Mononuclear cell (primary cell): ENCODE data around the gene PARP2. TPM values are rescaled to one million over a fixed set of nuclear protein-coding genes. Genes with fewer than 3 reads are reported as not detected.

Experiments used
- H3K27me3 ChIP-seq: 2 replicates; pipeline ENCODE4 v1.6.0; 2011; ENCODE audit warnings: low read length, control low read depth; ENCODE audit not compliant: insufficient read depth
- H3K4me1 ChIP-seq: 2 replicates; pipeline ENCODE4 v1.5.1; 2011; ENCODE audit warnings: mild to moderate bottlenecking, low read length, control low read depth; ENCODE audit not compliant: insufficient read depth
- H3K4me3 ChIP-seq: 2 replicates; pipeline ENCODE4 v1.5.1; 2011; ENCODE audit warnings: mild to moderate bottlenecking, low read length, moderate library complexity
- H3K9me3 ChIP-seq: 2 replicates; pipeline ENCODE4 v1.5.1; 2011; ENCODE audit warnings: low read depth, mild to moderate bottlenecking, control low read depth, low read length
- total RNA-seq: library from RNA; depleted of rRNA; stranded (reverse); fragments of >200 nt; gene quantifications from one replicate; pipeline ENCODE4 v1.2.3, GENCODE V29; 2012

The PARP2 gene
- total RNA-seq, 1 donor = 6.0 TPM

GRCh38 chr14:20376071-20376588 lies 32.7 kb downstream of the PARP2 start:
- Histone ChIP-seq H3K27me3 (no peaks in the 10 kb centered on the region), H3K4me1 (no peaks in the 10 kb centered on the region), H3K4me3 (no peak overlapping the region), H3K9me3 (no peaks in the 10 kb centered on the region)

DNA sequence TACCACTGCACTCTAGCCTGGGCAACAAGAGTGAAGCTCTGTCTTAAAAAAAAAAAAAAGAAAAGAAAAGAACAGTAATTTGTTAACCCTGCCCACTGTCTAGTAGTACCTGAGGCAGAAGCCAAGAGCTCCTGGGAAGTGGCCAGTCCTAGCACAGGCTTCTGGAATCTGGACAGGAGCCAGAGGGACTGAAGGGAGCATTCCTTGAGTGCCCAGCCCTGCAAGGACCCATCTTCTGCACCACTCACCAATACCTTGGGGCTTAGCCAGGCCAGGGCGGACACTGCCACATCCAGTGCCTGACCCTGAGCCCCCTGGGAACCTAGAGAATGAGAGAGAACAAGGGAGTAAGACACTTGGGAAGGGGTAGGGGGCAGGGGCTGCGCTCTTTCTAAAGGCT lies 33.7 kb downstream of the PARP2 start:
- H3K4me1 ChIP-seq = no peaks in the 10 kb centered on the region
- no peaks in the 10 kb centered on the region for H3K27me3 ChIP-seq
- no peaks in the 10 kb centered on the region for H3K9me3 ChIP-seq
- H3K4me3 ChIP-seq = no peak overlapping the region

- H3K4me3 ChIP-seq = no peak overlapping the region
- H3K4me1 ChIP-seq = no peaks in the 10 kb centered on the region
- no peaks in the 10 kb centered on the region for H3K27me3 ChIP-seq
- no peaks in the 10 kb centered on the region for H3K9me3 ChIP-seq
Measured at GRCh38 chr14:20379743-20380142, 36.3 kb downstream of the PARP2 start.

DNA sequence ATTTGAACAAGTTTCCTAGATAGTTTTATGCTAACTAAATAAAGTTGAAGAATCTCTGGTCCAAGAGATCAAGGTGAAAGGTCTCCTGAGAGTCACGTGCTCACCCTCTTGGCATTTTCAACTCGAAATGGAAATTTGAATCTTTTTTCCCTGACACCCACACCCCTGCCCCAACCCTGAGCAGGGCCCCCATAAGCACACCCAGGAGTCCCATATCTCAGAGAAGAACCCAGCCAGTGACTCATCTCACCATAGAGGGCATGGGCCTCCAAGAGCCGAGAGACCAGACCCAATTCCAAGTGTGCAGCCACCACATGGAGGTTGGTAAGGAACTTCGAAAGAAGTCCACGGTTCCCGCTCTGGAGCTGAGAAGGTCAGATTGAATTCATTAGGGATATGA lies 37.2 kb downstream of the PARP2 start:
- H3K9me3 ChIP-seq = no peaks in the 10 kb centered on the region
- no peaks in the 10 kb centered on the region for H3K27me3 ChIP-seq
- H3K4me3 ChIP-seq = no peak overlapping the region
- no peaks in the 10 kb centered on the region for H3K4me1 ChIP-seq

DNA sequence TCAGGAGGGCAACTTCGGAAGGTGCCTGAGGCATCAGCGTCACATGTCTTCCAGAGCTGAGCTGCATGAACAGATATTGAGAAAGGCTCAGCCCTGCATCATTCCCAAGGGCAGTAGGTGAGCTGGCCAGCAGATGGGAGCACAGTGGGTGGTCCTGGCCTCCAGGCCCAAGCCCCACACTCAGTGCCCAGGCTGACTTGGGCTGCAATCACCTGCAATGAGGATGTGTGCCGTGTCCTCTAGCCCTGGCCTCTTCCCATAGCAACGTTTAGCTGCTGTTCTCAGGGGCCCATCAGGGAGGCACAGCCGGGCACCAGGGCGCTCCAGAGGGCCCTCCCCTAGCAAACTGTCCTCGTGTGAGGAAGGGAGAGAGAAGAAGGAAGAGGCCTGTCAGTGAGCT lies 37.9 kb downstream of the PARP2 start:
- Histone ChIP-seq H3K4me3 (no peak overlapping the region), H3K4me1 (no peaks in the 10 kb centered on the region), H3K27me3 (no peaks in the 10 kb centered on the region)

GRCh38 chr14:20382526-20382925 lies 39.1 kb downstream of the PARP2 start:
- Histone ChIP-seq H3K9me3 (no peaks in the 10 kb centered on the region), H3K4me3 (no peak overlapping the region), H3K4me1 (no peaks in the 10 kb centered on the region), H3K27me3 (no peaks in the 10 kb centered on the region)

More for the DNA sequence above, 37.9 kb downstream of the PARP2 start:
- H3K9me3 ChIP-seq = no peaks in the 10 kb centered on the region

GRCh38 chr14:20383032-20383431 lies 39.6 kb downstream of the PARP2 start:
- peaks cover 4% of the 10 kb centered on the region for H3K4me1 ChIP-seq
- no peaks in the 10 kb centered on the region for H3K9me3 ChIP-seq

GRCh38 chr14:20383636-20384035 lies 40.2 kb downstream of the PARP2 start:
- Histone ChIP-seq H3K4me1 (peaks cover 8% of the 10 kb centered on the region), H3K4me3 (no peak overlapping the region), H3K27me3 (no peaks in the 10 kb centered on the region), H3K9me3 (no peaks in the 10 kb centered on the region)

More at GRCh38 chr14:20383032-20383431, 39.6 kb downstream of the PARP2 start:
- Histone ChIP-seq H3K4me3 (no peak overlapping the region), H3K27me3 (no peaks in the 10 kb centered on the region)

GRCh38 chr14:20384321-20384720 lies 40.9 kb downstream of the PARP2 start:
- H3K4me1 ChIP-seq = peaks cover 8% of the 10 kb centered on the region

GRCh38 chr14:20384886-20385285 lies 41.5 kb downstream of the PARP2 start:
- no peaks in the 10 kb centered on the region for H3K27me3 ChIP-seq
- no peaks in the 10 kb centered on the region for H3K9me3 ChIP-seq
- peaks cover 8% of the 10 kb centered on the region for H3K4me1 ChIP-seq
- H3K4me3 ChIP-seq = no peak overlapping the region

More at GRCh38 chr14:20384321-20384720, 40.9 kb downstream of the PARP2 start:
- Histone ChIP-seq H3K9me3 (no peaks in the 10 kb centered on the region), H3K27me3 (no peaks in the 10 kb centered on the region), H3K4me3 (no peak overlapping the region)

GRCh38 chr14:20386276-20386855 lies 42.9 kb downstream of the PARP2 start:
- Histone ChIP-seq H3K9me3 (no peaks in the 10 kb centered on the region), H3K4me1 (peaks cover 8% of the 10 kb centered on the region), H3K27me3 (no peaks in the 10 kb centered on the region), H3K4me3 (no peak overlapping the region)

DNA sequence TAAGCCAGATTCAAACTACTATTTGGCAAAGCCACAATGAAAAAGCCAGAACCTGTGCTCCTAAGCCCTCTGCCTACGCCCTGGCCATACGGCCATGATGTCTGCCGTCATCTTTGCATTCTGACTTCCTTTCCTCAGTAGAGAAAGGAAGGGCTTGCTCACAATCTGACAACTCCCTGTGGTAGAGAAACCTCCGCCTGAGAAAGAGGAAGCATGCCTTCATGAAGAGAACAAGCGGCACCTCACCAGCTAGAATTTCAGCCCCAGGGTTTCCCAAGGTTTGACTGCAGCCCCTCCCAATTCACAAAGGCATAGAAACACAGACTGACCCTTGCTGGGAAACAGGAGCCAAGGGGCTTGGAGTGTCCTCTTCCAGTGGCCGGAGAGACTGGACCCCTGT lies 44.1 kb downstream of the PARP2 start:
- no peak overlapping the region for H3K4me3 ChIP-seq
- no peaks in the 10 kb centered on the region for H3K9me3 ChIP-seq

GRCh38 chr14:20388159-20388558 lies 44.7 kb downstream of the PARP2 start:
- no peaks in the 10 kb centered on the region for H3K27me3 ChIP-seq

More for the DNA sequence above, 44.1 kb downstream of the PARP2 start:
- H3K27me3 ChIP-seq = no peaks in the 10 kb centered on the region
- H3K4me1 ChIP-seq = peaks cover 8% of the 10 kb centered on the region

DNA sequence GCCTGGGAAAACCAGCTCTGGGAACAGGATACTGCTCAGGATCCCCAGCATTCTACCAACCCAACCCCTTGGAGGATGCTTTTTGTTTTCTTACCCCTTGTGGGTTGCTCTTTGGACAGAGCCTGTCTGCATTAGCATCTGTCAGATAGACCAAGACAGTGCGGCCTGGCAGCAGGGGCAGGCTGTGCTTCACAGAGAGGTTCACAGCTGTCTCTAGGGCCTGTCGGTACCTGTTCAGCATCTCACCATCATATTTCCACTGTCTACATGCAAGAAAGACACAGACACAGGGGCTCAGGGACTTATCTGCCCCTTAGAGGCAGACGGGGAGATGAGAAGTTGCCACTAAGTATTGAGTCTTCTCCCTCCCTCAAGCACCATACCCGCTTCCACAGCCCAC lies 48.1 kb downstream of the PARP2 start:
- Histone ChIP-seq H3K9me3 (no peaks in the 10 kb centered on the region), H3K4me1 (peaks cover 8% of the 10 kb centered on the region), H3K27me3 (no peaks in the 10 kb centered on the region), H3K4me3 (no peak overlapping the region)

More at GRCh38 chr14:20388159-20388558, 44.7 kb downstream of the PARP2 start:
- H3K9me3 ChIP-seq = no peaks in the 10 kb centered on the region
- H3K4me1 ChIP-seq = peaks cover 8% of the 10 kb centered on the region
- H3K4me3 ChIP-seq = no peak overlapping the region

GRCh38 chr14:20397511-20397910 lies 54.1 kb downstream of the PARP2 start:
- no peaks in the 10 kb centered on the region for H3K9me3 ChIP-seq
- no peak overlapping the region for H3K4me3 ChIP-seq
- no peaks in the 10 kb centered on the region for H3K27me3 ChIP-seq

GRCh38 chr14:20400589-20400964 lies 57.1 kb downstream of the PARP2 start:
- no peak overlapping the region for H3K4me3 ChIP-seq
- H3K4me1 ChIP-seq = no peaks in the 10 kb centered on the region
- no peaks in the 10 kb centered on the region for H3K27me3 ChIP-seq
- H3K9me3 ChIP-seq = no peaks in the 10 kb centered on the region

More at GRCh38 chr14:20397511-20397910, 54.1 kb downstream of the PARP2 start:
- no peaks in the 10 kb centered on the region for H3K4me1 ChIP-seq
